Measurements from ENCODE around the gene APBA2.

Gene APBA2

DNA sequence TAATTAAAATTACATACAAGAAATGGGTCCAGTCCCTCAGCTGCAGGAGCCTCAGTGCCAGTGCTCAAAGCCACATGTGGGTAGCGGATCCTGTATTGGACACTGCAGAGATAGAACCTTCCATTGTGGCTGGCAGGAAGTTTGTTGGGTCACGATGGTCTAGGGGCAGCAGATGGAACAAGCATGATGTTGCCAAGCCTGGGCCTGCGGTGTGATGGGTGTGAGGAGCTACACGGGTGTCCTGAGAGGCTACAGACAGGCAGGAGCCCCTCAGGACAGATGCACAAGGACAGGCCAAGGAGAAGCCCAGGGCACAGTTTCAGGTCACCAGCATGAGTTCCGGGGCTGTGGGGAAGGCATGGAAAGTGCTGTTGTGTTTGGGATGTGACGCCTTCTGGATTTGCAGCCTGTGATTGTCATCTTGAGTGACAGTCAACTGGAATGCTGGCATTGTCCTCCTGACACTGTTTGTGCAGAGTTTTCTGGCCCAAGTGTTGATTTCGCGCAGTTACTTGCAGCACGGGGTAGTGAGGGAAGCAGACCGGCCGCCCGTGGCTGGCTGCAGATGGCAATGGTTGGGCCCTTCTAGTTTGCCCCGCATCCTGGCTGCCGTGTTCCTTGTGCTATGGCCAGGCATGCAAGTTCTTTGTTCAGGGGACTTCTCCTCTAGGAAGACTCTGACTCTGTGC, 206.7 kb downstream of the APBA2 start:
- DNase-seq (ENCODE audit: low spot score): no peak
- TF ChIP-seq, protein P1, sequence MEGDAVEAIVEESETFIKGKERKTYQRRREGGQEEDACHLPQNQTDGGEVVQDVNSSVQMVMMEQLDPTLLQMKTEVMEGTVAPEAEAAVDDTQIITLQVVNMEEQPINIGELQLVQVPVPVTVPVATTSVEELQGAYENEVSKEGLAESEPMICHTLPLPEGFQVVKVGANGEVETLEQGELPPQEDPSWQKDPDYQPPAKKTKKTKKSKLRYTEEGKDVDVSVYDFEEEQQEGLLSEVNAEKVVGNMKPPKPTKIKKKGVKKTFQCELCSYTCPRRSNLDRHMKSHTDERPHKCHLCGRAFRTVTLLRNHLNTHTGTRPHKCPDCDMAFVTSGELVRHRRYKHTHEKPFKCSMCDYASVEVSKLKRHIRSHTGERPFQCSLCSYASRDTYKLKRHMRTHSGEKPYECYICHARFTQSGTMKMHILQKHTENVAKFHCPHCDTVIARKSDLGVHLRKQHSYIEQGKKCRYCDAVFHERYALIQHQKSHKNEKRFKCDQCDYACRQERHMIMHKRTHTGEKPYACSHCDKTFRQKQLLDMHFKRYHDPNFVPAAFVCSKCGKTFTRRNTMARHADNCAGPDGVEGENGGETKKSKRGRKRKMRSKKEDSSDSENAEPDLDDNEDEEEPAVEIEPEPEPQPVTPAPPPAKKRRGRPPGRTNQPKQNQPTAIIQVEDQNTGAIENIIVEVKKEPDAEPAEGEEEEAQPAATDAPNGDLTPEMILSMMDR (IDR thresholded peaks at IDR 0.05; ENCODE audit: extremely low read depth, insufficient read depth, missing control alignments): no peak
- in situ Hi-C loops (cut with MboI; ENCODE audit: low pct_unique_long_range_greater_than_20kb, low sequenced_read_pairs, unreplicated experiment): no loop called here

DNA sequence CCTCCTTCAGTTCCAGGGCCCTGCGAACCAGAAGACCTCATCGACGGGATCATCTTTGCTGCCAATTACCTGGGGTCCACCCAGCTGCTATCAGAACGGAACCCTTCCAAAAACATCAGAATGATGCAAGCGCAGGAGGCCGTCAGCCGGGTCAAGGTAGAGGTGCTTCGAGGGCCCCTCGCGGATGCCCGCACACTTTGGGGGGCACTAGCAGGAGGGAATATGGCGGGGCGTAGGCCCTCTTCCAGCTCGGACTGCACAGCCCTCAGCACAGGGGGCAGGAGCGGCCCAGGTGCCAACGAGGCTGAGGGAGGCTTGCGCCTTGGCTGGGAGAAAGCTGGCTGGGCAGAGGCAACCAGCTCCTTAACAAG, 207.3 kb downstream of the APBA2 start:
- no peak for DNase-seq (ENCODE audit: low spot score)
- in situ Hi-C loops (cut with MboI; ENCODE audit: low pct_unique_long_range_greater_than_20kb, low sequenced_read_pairs, unreplicated experiment): no loop called here
- TF ChIP-seq, protein P1 (IDR thresholded peaks at IDR 0.05; ENCODE audit: extremely low read depth, insufficient read depth, missing control alignments): no peak

DNA sequence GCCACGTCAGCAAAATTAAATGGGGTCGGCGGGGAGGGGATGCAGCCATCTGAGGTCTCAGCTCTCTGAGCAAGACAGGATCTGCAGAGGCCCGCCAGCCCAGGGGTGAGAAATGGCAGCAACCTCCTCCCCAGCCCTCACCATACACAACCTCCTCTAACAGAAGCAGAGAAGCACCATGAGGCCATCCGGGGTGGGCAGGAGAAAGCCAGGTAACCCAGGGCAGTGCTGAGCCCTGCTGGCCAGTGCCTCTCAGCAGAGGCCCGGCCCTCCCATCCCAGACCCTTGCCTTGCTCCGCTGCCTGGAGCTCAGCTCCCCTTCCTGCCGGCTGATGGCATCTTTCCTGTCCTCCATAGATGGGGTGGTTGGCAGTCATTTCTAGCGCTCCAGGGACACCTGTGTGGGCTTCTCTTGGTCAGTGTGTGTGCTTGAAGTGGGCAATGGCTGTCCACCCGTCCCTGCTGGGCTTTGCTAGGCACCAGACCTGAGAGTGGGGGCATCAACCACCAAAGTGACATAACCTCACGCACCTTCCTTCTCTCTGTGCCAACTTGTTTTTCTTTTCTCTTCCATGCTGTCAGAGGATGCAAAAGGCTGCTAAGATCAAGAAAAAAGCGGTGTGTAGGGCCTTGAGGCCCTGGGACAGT, 208.0 kb downstream of the APBA2 start:
- in situ Hi-C loops (cut with MboI; ENCODE audit: low pct_unique_long_range_greater_than_20kb, low sequenced_read_pairs, unreplicated experiment): no loop called here
- TF ChIP-seq, protein P1 (IDR thresholded peaks at IDR 0.05; ENCODE audit: extremely low read depth, insufficient read depth, missing control alignments): no peak

DNA sequence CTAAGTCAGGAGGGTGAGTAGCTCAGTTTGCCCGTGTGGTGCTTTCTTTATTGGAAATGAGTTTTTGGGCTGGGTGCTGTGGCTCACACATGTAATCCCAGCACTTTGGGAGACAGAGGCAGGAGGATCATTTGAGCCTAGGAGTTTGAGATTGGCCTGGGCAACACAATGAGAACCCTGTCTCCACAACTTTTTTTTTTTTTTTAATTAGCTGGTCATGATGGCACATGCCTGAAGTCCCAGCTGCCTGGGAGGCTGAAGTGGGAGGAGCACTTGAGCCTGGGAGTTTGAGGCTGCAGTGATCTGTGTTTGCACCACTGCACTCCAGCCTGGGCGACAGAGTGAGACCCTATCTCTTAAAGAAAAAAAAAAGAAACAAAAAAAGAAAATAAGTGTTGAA, 208.9 kb downstream of the APBA2 start:
- in situ Hi-C loops (cut with MboI; ENCODE audit: low pct_unique_long_range_greater_than_20kb, low sequenced_read_pairs, unreplicated experiment): no loop called here
- TF ChIP-seq, protein P1 (IDR thresholded peaks at IDR 0.05; ENCODE audit: extremely low read depth, insufficient read depth, missing control alignments): no peak
- no peak for DNase-seq (ENCODE audit: low spot score)

More for the DNA sequence above, 208.0 kb downstream of the APBA2 start:
- no peak for DNase-seq (ENCODE audit: low spot score)

DNA sequence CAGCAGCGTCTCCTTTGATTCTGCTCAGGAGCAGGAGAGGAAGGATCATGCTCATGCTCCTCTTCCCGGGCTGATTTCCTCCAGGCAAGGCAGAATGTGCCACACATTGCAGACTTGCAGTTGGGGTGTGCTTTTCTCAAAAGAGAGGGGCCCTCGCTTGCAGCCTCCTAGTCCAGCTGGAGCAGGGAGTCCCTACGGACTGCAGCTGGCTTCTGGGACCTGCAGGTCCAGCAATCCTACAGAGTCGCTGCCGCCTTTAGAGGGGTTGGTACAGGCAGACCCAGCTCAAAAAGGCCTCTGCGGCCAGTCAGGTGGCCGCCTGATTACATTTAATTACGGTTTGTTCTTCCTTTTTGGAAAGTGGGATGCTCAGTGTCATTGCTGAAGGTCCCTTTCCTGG, 210.0 kb downstream of the APBA2 start:
- in situ Hi-C loops (cut with MboI; ENCODE audit: low pct_unique_long_range_greater_than_20kb, low sequenced_read_pairs, unreplicated experiment): no loop called here
- TF ChIP-seq, protein P1 (IDR thresholded peaks at IDR 0.05; ENCODE audit: extremely low read depth, insufficient read depth, missing control alignments): no peak
- no peak for DNase-seq (ENCODE audit: low spot score)

DNA sequence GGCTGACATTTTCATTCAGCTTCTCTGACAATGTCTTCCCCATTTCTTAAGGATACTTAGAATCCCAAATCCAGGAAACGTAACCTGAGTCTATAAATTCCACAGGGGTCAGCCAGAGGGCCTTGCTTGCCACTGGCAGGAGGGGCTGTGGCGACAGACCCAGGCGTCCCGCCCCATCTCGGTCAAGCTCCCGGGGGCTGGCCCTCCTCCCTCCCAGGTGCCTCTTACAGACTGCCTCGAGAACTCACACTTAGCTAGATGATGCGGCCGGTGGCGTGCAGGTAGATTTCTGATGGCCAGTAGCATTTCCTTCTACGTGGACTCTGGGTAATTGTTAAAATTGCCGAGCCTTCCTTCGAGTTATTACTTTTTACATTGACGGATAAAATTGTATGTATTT, 211.4 kb downstream of the APBA2 start:
- DNase-seq (ENCODE audit: low spot score): no peak
- TF ChIP-seq, protein P1 (IDR thresholded peaks at IDR 0.05; ENCODE audit: extremely low read depth, insufficient read depth, missing control alignments): no peak
- in situ Hi-C loops (cut with MboI; ENCODE audit: low pct_unique_long_range_greater_than_20kb, low sequenced_read_pairs, unreplicated experiment): no loop called here

All from GM13977 (cell line).